ENCODE measurements around the gene SNHG17. TPM values are rescaled to one million over a fixed set of nuclear protein-coding genes. Genes with fewer than 3 reads are reported as not detected.
"Not testable (repeated sequence)": the region's sequence is repeated elsewhere in the genome, so short reads cannot be mapped to it uniquely, and the experiment has no call there.

SNHG17 gene
- total RNA-seq, 1 donor from 2014 or later: 8.0 TPM

- H3K9me3 ChIP-seq (ENCODE audit: low read depth): no peaks in the 10 kb centered on the region
Measured at GRCh38 chr20:38402089-38402488, 33.0 kb downstream of the SNHG17 start.

GRCh38 chr20:38395751-38396395, 39.3 kb downstream of the SNHG17 start:
- DNase-seq (ENCODE audit: low spot score); H3K79me2 ChIP-seq (ENCODE audit: low read depth); H3K4me1 Mint-ChIP-seq; H3F3A ChIP-seq (ENCODE audit: low read depth); H3K9ac ChIP-seq; H4K20me1 ChIP-seq (ENCODE audit: low read depth); H3K9me3 ChIP-seq (ENCODE audit: low read depth); H3K4me3 ChIP-seq; H3K27ac Mint-ChIP-seq; H3K27ac ChIP-seq; H3K4me2 ChIP-seq; H3K9me3 Mint-ChIP-seq; H3K27me3 ChIP-seq; H3K27me3 Mint-ChIP-seq (ENCODE audit: insufficient read depth, low read depth); H3K4me3 Mint-ChIP-seq; H3K36me3 Mint-ChIP-seq; H3K4me1 ChIP-seq; H3K36me3 ChIP-seq; H2AFZ ChIP-seq (replicated peaks): not testable (repeated sequence)

More at GRCh38 chr20:38402089-38402488, 33.0 kb downstream of the SNHG17 start:
- TF ChIP-seq CTCF (IDR thresholded peaks at IDR 0.05): no peak
- TF ChIP-seq EZH2 (IDR thresholded peaks at IDR 0.05): no peak
- TF ChIP-seq EZH2phosphoT487 (IDR thresholded peaks at IDR 0.05): no peak
- Histone ChIP-seq H3K4me3 (no peak overlapping the region), H3K27me3 (no peaks in the 10 kb centered on the region), H3K4me1 (no peaks in the 10 kb centered on the region), H3K79me2 (ENCODE audit: low read depth) (no peaks in the 10 kb centered on the region), H3K36me3 (no peaks in the 10 kb centered on the region), H2AFZ (replicated peaks) (no peak overlapping the region), H3F3A (ENCODE audit: low read depth) (no peaks in the 10 kb centered on the region), H3K27ac (no peak overlapping the region), H4K20me1 (ENCODE audit: low read depth) (no peaks in the 10 kb centered on the region), H3K4me2 (no peak overlapping the region), H3K9ac (no peak overlapping the region)
- Mint-ChIP-seq H3K4me1 (peaks cover 7% of the 10 kb centered on the region), H3K9me3 (peaks cover 11% of the 10 kb centered on the region), H3K36me3 (peaks cover 8% of the 10 kb centered on the region), H3K4me3 (no peak overlapping the region), H3K27ac (no peak overlapping the region), H3K27me3 (ENCODE audit: insufficient read depth, low read depth) (no peaks in the 10 kb centered on the region)
- DNase-seq (ENCODE audit: low spot score): no peak

- Histone ChIP-seq H3K4me3 (no peak overlapping the region), H3K9ac (no peak overlapping the region), H2AFZ (replicated peaks) (no peak overlapping the region), H3K4me2 (no peak overlapping the region), H3K4me1 (no peaks in the 10 kb centered on the region), H3K9me3 (ENCODE audit: low read depth) (no peaks in the 10 kb centered on the region), H3K36me3 (no peaks in the 10 kb centered on the region), H3K27me3 (no peaks in the 10 kb centered on the region), H3F3A (ENCODE audit: low read depth) (no peaks in the 10 kb centered on the region), H3K79me2 (ENCODE audit: low read depth) (no peaks in the 10 kb centered on the region), H4K20me1 (ENCODE audit: low read depth) (no peaks in the 10 kb centered on the region), H3K27ac (no peak overlapping the region)
- Mint-ChIP-seq H3K4me3 (no peak overlapping the region), H3K27ac (no peak overlapping the region), H3K4me1 (peaks cover 3% of the 10 kb centered on the region), H3K27me3 (ENCODE audit: insufficient read depth, low read depth) (no peaks in the 10 kb centered on the region), H3K9me3 (no peaks in the 10 kb centered on the region), H3K36me3 (no peaks in the 10 kb centered on the region)
- TF ChIP-seq CTCF (IDR thresholded peaks at IDR 0.05) (no peak), EZH2 (IDR thresholded peaks at IDR 0.05) (no peak), EZH2phosphoT487 (IDR thresholded peaks at IDR 0.05) (no peak)
- DNase-seq (ENCODE audit: low spot score): no peak
Measured at GRCh38 chr20:38395165-38395564, 40.0 kb downstream of the SNHG17 start.

- Histone ChIP-seq H3F3A (ENCODE audit: low read depth) (no peaks in the 10 kb centered on the region), H3K79me2 (ENCODE audit: low read depth) (no peaks in the 10 kb centered on the region), H3K27me3 (no peaks in the 10 kb centered on the region), H3K9me3 (ENCODE audit: low read depth) (no peaks in the 10 kb centered on the region), H4K20me1 (ENCODE audit: low read depth) (no peaks in the 10 kb centered on the region), H3K4me2 (no peak overlapping the region), H3K27ac (no peak overlapping the region), H3K9ac (no peak overlapping the region), H3K4me3 (no peak overlapping the region), H3K4me1 (no peaks in the 10 kb centered on the region), H2AFZ (replicated peaks) (no peak overlapping the region), H3K36me3 (no peaks in the 10 kb centered on the region)
- H3K36me3 Mint-ChIP-seq: no peaks in the 10 kb centered on the region
- no peak for DNase-seq (ENCODE audit: low spot score)
- no peak overlapping the region for H3K27ac Mint-ChIP-seq
- H3K27me3 Mint-ChIP-seq (ENCODE audit: insufficient read depth, low read depth): no peaks in the 10 kb centered on the region
- no peak for TF ChIP-seq EZH2 (IDR thresholded peaks at IDR 0.05)
- TF ChIP-seq EZH2phosphoT487 (IDR thresholded peaks at IDR 0.05): no peak
- no peak for TF ChIP-seq CTCF (IDR thresholded peaks at IDR 0.05)
- peaks cover 3% of the 10 kb centered on the region for H3K4me1 Mint-ChIP-seq
- no peaks in the 10 kb centered on the region for H3K9me3 Mint-ChIP-seq
- H3K4me3 Mint-ChIP-seq: no peak overlapping the region
Measured at GRCh38 chr20:38393259-38393658, 41.9 kb downstream of the SNHG17 start.

All from neural progenitor cell (in vitro differentiated cells).